HepG2 (cell line): ENCODE measurements around the gene IRGM. TPM values are rescaled to one million over a fixed set of nuclear protein-coding genes. Genes with fewer than 3 reads are reported as not detected.

Experiments used
- CBFB ChIP-seq: sonication (generic); formaldehyde crosslinking; IDR thresholded peaks from 2 replicates; pipeline ENCODE4 v1.4.0; 2020; ENCODE audit warnings: missing genetic modification reagents
- CREB1 ChIP-seq, 2 experiments: fragments of 450-650 bp in 1 of 2; IDR thresholded peaks; 2 replicates each; pipeline ENCODE4 v1.6.1; 2016 to 2017; ENCODE audit warnings: control low read depth in 1 of 2, mild to moderate bottlenecking in 1 of 2, missing compliant biosample characterization in 1 of 2, missing genetic modification characterization in 1 of 2
- ELF3 ChIP-seq: IDR thresholded peaks from 2 replicates; pipeline ENCODE4 v1.6.1; 2016; ENCODE audit warnings: missing genetic modification reagents, missing compliant biosample characterization
- KDM5A ChIP-seq: fragments of 200-600 bp; sonication (generic); IDR thresholded peaks from 2 replicates; pipeline ENCODE4 v1.7.0; 2018; ENCODE audit warnings: antibody characterized with exemption, mild to moderate bottlenecking, low read length, borderline replicate concordance
- RFXANK ChIP-seq: IDR thresholded peaks from 2 replicates; pipeline ENCODE4 v1.6.1; 2016
- SMARCE1 ChIP-seq: fragments of 450-650 bp; IDR thresholded peaks from 2 replicates; pipeline ENCODE4 v1.6.1; 2017; ENCODE audit warnings: borderline replicate concordance
- SP1 ChIP-seq, 2 experiments: fragments of 450-650 bp in 1 of 2; sonication (generic) in 1 of 2; formaldehyde crosslinking in 1 of 2; IDR thresholded peaks; 2 replicates each; pipeline versions ENCODE4 v1.4.0 to v1.6.1; 2016 to 2020; ENCODE audit warnings: missing genetic modification reagents in 1 of 2
- ZBTB1 ChIP-seq: sonication (generic); formaldehyde crosslinking; IDR thresholded peaks from 2 replicates; pipeline ENCODE4 v1.4.0; 2020; ENCODE audit warnings: missing genetic modification reagents, borderline replicate concordance
- ZNF3 ChIP-seq: IDR thresholded peaks from 2 replicates; pipeline ENCODE4 v1.7.0; 2017; ENCODE audit warnings: inconsistent platforms
- ZNF432 ChIP-seq: sonication (generic); formaldehyde crosslinking; IDR thresholded peaks from 2 replicates; pipeline ENCODE4 v1.5.0; 2020; ENCODE audit warnings: missing genetic modification reagents, mild to moderate bottlenecking, borderline replicate concordance
- ZNF550 ChIP-seq: sonication (generic); formaldehyde crosslinking; IDR thresholded peaks from 2 replicates; pipeline ENCODE4 v1.4.0; 2020; ENCODE audit warnings: mild to moderate bottlenecking, missing genetic modification reagents, borderline replicate concordance
- ZNF552 ChIP-seq: sonication (generic); formaldehyde crosslinking; IDR thresholded peaks from 2 replicates; pipeline ENCODE4 v1.9.0; 2022; ENCODE audit warnings: missing genetic modification reagents, mild to moderate bottlenecking, borderline replicate concordance
- polyA plus RNA-seq, 8 experiments: library from polyadenylated mRNA; depleted of rRNA in 3 of 8; stranded (reverse) in 7 of 8; unstranded in 1 of 8; fragments of >200 nt; fragmentation: Illumina TruSeq in 4 of 8; extraction: Trizol in 4 of 8; gene quantifications; 2 replicates each; pipeline versions ENCODE4 v1.2.1 to v1.2.3, GENCODE V29; 2011 to 2016; ENCODE audit warnings: low read depth in 4 of 8, missing spikeins in 1 of 8, mixed read lengths in 1 of 8; ENCODE audit not compliant: insufficient read depth in 1 of 8
- total RNA-seq, 5 experiments: library from RNA; depleted of rRNA; stranded (reverse); fragments of >200 nt; fragmentation: Illumina TruSeq; extraction: Trizol; gene quantifications; 2 replicates each; pipeline ENCODE4 v1.2.3, GENCODE V29; 2016; ENCODE audit warnings: low read depth in 1 of 5
- TF ChIP-seq, protein P1 (sequence below): sonication (generic); formaldehyde crosslinking; IDR thresholded peaks from 2 replicates; pipeline ENCODE4 v1.5.0; 2020; ENCODE audit warnings: missing genetic modification reagents
- TF ChIP-seq, protein P2 (sequence below): sonication (generic); formaldehyde crosslinking; IDR thresholded peaks from 2 replicates; pipeline ENCODE4 v1.5.0; 2020; ENCODE audit warnings: missing genetic modification reagents

The IRGM gene
- total and polyA plus RNA-seq, 2 of the 13 experiments (the other 11 are each of a cell fraction or from before 2014, with no cell fraction given): not detected

DNA sequence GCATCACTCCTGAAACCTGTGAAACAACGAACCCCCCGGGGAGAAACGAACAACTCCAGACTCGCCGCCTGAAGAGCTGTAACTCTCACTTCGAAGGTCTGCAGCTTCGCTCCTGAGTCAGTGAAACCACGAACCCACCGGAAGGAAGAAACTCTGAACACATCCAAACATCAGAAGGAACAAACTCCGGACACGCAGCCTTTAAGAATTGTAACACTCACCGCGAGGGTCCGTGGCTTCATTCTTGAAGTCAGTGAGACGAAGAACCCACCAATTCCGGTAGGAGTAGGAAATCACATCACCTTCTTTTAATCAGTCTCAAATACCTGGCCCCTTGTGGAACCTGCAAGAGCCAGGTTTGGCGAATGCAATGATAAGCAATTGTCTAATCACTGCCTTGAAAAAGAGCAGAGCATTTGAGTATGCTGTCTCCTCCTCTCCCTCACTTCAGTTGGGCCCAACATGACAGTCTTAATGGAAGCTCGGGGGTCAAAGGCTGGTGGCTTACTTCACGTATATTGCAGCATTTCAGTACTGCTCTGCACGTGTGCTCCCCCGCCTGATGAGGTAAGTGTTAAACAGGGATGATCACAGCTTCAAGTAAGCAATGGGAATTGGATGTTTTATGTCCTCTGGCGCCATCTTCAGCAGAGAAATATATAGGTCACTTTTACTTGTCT is 473 bp downstream of the IRGM start (continued):
- no peak for TF ChIP-seq ZBTB1 (CRISPR knock-in tag)
- TF ChIP-seq ZNF550 (CRISPR knock-in tag): no peak
- TF ChIP-seq ELF3 (CRISPR knock-in tag): 0 out of 2 replicates have a peak, but pooled peaks have one; percentile 12
- no peak for TF ChIP-seq ZNF432
- TF ChIP-seq SP1 (IDR thresholded peaks at IDR 0.05): no peak
- TF ChIP-seq SP1 (CRISPR knock-in tag; IDR thresholded peaks at IDR 0.05): no peak
- no peak for TF ChIP-seq CREB1 (IDR thresholded peaks at IDR 0.05)
- no peak for TF ChIP-seq CREB1 (CRISPR knock-in tag; IDR thresholded peaks at IDR 0.05)
- no peak for TF ChIP-seq SMARCE1
- TF ChIP-seq, protein P1, sequence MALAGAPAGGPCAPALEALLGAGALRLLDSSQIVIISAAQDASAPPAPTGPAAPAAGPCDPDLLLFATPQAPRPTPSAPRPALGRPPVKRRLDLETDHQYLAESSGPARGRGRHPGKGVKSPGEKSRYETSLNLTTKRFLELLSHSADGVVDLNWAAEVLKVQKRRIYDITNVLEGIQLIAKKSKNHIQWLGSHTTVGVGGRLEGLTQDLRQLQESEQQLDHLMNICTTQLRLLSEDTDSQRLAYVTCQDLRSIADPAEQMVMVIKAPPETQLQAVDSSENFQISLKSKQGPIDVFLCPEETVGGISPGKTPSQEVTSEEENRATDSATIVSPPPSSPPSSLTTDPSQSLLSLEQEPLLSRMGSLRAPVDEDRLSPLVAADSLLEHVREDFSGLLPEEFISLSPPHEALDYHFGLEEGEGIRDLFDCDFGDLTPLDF (CRISPR knock-in tag): no peak
- TF ChIP-seq KDM5A: no peak
- TF ChIP-seq RFXANK (CRISPR knock-in tag): no peak
- TF ChIP-seq, protein P2, sequence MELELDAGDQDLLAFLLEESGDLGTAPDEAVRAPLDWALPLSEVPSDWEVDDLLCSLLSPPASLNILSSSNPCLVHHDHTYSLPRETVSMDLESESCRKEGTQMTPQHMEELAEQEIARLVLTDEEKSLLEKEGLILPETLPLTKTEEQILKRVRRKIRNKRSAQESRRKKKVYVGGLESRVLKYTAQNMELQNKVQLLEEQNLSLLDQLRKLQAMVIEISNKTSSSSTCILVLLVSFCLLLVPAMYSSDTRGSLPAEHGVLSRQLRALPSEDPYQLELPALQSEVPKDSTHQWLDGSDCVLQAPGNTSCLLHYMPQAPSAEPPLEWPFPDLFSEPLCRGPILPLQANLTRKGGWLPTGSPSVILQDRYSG: no peak
- no peak for TF ChIP-seq ZNF3 (CRISPR knock-in tag)
- TF ChIP-seq CBFB (CRISPR knock-in tag): no peak
- no peak for TF ChIP-seq ZNF552 (CRISPR knock-in tag)
- TF ChIP-seq, all 625 proteins: peak for 40
